NCI-H510A (cell line): ENCODE measurements around the gene FBXL4.

ENCODE experiments used
- DNase-seq: peaks from one replicate; lab custom pipeline; 2025; lab: John Stamatoyannopoulos, UW

FBXL4 gene

DNA sequence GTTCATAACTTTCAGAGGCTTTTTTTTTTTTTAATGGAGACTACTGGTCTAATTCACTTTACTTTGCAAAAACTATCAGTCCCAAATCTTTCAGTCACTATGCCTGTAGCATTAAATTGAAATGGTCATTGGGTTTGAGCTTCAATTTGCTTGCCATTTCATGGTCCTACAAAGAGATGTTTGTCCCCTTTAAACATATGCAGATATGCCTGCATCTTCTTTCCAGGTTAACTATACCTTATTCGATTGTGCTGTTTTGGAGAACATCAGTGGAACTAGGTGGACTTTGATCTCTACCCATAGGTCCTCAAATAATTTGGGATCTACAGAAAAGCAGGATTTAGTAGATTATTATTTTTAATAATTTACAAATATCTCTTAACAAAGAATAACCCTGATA is 108.8 kb downstream of the FBXL4 start:
- no peak for DNase-seq

DNA sequence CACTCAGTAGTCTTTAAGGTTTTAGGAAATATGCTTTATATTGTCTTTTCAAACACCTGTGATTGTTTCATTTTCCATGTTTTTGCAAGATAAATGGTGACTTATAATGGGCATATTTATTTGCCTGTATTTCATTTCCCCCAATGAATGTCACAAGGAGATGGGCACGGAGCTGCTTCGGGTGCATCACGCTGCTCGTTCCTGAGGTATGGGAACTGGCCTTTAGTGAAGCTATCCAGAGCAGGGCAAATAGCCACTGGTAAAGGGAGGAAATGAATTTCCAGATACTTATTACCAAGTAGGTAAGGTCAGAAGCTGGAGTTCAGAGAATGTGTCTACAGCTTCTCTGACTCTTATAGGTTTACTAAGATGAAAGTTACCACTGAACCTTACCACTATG is 109.7 kb downstream of the FBXL4 start:
- no peak for DNase-seq

DNA sequence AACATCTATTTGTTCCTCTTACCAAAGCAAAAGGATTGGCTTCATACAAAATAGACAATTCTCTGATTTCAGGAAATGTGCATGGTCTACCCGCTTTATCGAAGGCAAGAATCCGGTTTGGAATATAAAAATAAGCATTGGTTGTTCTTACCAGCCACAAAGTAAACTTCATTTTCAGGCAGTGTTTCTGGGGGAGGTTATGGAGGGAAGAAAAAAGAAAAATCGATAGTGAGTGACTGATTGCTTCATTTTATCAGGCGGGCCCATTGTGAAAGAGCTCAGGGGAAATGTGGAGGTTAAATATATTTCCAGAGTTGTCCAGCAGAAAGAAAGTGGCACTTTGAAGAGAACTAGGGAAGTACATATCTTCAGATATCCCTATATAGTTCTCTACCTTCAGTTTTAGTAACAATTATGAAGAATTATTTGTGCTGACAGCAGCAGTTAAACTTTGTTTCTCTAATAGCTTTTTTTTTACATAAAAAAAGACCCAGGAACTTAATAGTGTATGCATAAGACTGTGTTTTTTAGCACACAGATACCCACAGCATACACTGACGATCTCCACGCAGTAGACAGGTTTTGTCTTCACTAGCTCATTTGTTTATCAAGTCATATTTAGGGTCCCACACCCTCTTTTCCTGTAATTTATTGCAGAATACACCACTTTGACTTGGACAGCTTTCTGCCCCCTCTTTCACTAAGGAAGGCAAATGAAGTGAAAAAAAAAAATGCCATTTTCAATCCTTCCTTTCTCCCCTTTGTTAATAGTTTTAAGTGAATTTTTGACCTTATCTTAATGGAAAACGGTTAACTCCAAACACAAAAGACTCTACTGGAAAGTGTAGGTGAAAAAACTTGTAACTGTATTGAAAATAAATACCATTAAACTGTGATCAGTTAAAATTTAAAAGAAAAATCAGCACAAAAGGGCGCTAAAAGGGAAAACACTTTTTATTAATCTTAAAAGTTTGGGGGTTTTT is 110.5 kb downstream of the FBXL4 start:
- no peak for DNase-seq

DNA sequence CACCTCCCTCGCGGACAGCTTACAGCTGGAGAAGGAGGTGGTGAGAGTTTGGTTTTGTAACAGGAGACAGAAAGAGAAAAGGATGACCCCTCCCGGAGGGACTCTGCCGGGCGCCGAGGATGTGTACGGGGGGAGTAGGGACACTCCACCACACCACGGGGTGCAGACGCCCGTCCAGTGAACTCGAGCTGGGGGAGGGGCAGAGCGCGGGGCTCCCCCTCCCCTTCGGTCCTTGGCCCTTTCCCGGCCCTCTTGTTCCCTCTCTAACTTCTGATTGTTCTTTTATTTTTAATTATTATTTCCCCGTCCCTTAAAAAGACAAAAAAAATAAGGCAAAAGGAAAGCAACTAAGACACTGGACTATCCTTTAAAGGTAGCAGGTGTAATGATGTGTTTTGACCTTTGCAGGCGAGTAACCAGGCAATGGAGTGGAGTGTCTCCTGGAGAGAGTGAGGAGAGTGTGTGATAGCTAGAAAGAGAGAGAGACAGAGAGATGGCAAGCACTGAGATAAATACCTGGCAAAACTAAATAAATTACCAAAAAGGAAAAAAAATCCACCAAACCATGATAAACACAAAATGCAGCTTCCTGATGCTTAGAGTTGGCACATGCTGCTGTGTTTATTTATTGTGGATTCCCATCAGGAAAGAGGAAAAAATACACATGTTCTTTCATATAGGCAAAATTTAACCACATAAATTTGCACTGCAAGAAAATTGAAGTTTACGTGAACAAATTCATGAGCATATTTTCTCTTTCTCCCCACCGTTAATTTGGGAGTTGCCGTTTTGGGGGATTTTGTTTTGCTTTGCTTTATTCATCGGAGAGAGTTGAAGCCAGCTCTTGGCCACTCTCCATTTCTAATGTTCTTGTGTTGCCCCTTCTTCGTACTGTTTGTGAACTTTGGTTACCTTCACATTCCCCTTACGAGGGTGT is 111.5 kb downstream of the FBXL4 start:
- DNase-seq: no peak

DNA sequence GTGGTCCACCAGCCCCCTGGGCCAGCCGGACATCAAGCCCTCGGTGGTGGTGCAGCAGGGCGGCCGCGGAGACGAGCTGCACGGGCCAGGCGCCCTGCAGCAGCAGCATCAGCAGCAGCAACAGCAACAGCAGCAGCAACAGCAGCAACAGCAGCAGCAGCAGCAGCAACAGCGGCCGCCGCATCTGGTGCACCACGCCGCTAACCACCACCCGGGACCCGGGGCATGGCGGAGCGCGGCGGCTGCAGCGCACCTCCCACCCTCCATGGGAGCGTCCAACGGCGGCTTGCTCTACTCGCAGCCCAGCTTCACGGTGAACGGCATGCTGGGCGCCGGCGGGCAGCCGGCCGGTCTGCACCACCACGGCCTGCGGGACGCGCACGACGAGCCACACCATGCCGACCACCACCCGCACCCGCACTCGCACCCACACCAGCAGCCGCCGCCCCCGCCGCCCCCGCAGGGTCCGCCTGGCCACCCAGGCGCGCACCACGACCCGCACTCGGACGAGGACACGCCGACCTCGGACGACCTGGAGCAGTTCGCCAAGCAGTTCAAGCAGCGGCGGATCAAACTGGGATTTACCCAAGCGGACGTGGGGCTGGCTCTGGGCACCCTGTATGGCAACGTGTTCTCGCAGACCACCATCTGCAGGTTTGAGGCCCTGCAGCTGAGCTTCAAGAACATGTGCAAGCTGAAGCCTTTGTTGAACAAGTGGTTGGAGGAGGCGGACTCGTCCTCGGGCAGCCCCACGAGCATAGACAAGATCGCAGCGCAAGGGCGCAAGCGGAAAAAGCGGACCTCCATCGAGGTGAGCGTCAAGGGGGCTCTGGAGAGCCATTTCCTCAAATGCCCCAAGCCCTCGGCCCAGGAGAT is 112.4 kb downstream of the FBXL4 start:
- no peak for DNase-seq

DNA sequence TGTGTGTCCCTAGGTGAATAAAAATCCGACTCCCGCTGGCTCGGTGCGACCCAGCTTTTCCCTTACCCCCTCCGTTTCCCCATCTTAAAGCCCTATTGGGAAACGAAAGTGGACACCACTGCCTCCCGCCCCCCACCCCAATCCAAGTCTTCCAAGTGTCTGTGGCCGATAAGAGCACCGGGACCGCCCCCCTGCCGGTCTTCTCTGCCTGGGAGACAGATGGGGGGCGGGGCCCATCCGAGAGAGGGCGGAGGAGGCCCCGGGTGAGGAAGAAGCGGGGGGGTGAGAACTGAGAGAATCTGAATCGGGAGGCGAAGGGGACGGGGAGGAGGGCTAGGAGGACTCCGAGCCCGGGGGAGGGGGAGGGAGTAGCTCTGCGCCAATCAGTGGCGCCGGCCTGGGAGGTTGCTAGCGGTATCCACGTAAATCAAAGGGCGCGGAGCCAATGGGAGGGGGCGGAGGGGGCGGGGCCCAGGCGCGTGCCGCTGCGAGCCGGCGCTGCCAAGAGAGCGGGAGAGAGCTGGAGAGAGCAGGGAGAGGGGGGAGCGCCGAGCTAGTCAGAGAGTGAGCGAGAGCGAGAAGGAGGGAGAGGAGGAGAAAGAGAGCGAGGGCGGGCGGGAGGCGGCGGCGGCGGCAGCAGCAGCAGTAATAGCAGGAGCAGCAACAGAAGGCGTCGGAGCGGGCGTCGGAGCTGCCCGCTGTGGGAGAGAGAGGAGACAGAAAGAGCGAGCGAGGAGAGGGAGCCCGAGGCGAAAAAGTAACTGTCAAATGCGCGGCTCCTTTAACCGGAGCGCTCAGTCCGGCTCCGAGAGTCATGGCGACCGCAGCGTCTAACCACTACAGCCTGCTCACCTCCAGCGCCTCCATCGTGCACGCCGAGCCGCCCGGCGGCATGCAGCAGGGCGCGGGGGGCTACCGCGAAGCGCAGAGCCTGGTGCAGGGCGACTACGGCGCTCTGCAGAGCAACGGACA is 113.4 kb downstream of the FBXL4 start, which contains the start of gene POU3F2:
POU3F2 (plus strand) TSS at position 515 of the 972 bp plus-strand sequence; CDS start at position 815, 300 bp downstream.
- DNase-seq: peak; percentile 95

DNA sequence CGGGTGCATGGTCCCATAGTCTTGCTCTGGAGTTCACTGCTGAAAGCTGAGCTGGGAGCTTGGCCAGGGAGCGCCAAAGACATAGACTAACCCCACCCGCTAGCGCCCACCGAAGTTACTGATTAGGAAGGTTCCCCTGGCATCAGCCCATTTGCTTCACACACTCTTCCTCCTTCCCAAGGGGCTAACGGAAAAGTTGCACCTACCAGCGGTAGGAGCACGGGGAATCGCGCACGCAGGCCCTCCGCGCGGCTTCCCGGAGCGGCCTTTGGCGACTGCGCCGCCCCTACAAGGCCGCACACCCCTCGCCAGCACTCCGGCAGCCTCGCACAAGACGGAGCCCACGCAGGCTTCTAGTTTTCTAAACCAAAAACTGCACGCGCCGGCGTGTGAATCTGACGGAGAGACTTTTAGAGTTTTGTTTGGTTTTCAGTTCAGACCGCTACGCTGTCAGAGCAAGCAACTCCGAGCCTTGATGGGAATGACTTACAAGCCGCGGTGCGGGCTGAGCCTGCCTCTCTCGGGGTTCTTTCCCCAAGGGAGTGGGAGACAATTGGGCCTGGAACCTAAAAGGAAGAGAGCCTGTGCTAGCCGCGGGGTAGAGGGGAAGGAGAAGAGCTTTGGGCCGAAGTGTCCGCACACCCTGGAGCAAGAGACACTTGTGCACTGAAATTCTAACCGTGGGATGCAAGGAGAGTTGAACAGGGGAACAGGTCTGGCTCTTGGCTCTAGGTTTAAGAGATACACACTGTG is 114.3 kb downstream of the FBXL4 start:
- no peak for DNase-seq

DNA sequence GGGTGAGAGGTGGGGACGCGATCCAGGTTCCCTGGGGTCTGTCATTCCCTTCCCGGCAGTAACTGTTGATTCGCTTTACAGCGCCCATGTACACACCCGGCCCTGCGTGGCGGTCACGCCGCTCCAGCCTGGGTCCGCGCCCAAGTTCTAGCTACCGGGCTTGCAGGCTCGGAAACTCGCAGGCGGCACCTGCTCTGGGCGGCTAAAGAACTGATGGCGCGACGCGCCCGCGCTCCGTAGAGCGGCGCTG is 114.8 kb downstream of the FBXL4 start:
- no peak for DNase-seq

DNA sequence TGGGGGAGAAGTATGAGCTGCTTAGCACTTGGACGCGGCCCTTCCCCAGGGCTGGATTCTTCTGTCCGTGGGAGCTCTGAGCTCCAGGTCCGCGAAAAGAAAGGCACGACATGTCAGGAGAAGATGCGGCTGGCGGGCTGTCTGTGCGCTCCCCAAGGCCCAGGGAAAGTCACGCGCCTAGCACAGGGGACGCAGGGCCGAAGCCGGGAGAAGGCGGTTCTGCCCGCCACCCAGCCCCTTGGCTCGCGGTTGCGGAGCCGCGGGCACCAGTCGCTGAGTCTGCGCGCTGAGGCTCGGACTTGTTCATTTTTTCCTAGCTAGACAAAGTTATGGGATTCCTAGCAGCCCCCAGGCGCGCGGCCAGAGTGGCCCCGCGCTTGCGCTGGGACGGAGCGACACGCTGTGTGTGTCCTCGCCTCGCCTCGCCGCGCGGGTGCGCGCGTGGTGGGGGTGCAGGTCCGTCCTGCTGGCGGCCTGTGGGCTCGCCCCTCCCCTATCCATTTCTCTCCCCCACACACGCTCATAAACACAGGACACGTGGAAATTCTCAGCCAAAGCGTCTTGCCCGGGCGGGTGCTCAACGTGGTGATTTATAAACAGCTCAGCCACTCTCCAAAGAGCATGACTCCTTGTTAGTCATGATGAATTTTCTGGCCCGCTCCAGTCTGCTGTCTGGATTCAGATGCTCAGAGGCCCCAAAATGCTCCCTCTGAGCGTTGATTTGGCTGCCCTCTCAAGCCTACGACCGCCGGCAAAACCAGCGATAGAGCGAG is 115.3 kb downstream of the FBXL4 start:
- no peak for DNase-seq

DNA sequence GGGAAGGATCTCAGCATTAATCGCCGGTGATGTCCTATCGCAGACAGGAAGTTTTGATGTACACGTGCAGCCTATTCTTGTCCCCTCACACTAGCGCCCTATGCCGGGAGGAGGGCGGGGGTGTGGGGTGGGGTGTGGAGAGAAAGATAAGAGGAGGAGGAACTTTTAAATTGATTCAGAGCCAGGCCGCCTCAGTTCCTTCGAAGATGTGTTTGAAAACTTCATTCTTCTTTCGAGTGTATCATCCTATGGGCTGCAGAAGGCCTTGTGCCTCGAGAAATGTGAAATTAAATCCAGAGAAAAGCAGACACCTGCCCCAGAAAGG is 115.8 kb downstream of the FBXL4 start:
- no peak for DNase-seq

DNA sequence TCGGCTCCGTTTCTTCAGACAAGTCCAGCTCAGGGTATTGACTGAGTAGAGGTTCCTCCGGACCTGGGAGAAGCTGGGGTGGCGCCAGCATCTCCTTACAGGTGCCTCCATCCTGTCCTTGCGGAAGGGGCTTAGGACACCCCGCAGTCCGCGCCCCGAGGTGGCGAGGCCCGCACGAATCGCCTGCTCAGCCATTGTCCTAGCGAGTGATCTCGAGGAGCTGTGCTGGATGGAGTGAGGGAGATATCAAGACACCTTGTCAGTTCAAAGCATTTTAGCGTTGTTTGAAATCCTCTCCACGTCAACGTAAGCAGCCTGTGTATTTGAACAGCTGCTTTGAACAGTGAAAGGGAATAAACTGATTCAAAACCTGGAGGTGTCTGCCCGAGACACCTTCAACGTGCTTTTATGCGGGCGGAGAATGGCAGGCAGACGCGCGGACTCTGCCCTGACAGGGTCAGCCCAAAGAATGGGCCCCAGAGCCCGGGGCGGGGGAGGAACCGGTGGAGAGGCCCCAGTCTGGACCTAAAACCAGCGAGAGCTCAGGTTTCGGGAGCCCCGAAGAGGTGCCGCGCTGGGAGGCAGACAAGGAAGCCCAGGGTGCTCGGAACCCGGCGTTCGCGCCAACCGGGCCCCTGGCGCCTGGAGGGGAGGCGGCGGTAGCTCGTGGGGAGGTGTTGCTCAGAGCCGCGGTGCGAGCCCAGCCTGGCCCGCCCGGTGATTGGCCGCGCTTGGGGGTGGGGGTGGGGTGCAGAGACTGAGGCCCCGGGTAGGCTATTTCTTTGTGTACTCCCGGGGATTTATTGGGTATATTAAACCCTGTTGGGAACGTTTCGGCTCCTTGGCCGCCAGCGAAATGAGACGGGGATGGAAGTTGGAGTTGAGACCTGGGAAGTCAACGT is 116.4 kb downstream of the FBXL4 start:
- DNase-seq: no peak

DNA sequence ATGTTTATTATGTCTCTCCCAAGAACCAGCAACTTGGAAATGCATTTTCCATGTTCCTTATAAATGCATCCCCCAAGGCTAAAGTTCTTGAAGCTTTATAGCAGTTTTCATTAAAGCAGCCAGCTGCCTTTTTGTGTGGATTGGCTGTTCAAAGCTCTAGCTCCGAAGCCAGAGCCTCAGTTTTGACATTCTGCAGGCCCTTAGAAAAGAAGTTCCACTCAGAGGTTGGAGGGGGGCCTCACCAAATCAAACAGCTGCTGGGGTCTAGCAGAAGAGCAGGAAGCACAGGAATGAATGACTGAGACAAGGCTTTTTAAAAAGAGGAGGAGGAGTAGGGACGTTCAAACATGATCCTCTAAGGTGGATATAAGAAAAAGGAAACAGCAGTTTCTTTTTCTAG is 117.6 kb downstream of the FBXL4 start:
- DNase-seq: no peak

DNA sequence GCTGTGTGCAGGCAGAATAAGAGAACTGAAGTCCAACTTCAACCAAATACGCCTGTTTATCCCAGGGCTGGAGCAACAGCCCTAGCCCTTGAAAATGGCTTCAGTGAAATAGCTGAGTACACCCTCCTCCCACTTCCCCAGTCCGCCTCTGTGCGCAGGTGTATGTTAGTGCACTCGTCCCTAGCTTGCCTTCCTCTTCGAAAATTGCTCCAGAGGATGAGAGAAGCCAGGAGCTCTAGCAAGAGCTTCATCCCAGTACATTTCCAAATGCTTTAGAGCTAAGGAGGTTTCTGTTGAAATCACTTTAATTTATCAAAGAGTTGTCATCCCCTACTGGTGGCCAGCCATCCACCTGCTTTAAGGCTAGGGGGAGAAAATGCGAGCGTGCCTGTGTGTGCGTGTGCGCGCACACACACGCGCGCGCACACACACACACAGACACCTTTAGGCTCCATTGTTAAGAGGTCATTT is 118.8 kb downstream of the FBXL4 start:
- DNase-seq: peak; percentile 46

DNA sequence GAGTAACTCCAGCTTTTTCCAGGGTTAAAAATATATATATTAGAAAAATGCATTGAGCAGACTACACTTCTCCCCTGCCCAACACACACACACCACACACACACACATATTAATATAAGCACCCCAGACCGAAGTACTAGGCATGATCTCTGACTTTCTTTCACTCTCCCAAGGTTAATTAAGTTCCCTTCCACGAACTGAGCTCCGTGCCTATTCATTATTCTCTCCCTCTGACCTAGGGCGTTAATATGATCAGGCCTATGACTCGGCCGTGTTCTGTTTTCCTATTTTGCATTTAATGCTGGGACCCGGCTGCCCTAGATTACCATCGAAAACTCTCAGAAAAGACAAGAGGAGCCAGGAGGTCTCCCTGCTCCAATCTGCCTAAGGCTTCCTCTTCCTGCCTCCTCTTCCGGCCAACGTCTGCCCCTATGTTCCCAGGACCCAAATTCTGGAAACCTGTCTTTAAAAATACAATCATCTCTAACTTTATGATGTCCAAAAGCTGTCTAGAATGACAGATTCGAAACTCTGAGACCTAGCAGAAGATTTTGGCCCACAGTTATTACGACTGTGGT is 119.4 kb downstream of the FBXL4 start:
- no peak for DNase-seq

DNA sequence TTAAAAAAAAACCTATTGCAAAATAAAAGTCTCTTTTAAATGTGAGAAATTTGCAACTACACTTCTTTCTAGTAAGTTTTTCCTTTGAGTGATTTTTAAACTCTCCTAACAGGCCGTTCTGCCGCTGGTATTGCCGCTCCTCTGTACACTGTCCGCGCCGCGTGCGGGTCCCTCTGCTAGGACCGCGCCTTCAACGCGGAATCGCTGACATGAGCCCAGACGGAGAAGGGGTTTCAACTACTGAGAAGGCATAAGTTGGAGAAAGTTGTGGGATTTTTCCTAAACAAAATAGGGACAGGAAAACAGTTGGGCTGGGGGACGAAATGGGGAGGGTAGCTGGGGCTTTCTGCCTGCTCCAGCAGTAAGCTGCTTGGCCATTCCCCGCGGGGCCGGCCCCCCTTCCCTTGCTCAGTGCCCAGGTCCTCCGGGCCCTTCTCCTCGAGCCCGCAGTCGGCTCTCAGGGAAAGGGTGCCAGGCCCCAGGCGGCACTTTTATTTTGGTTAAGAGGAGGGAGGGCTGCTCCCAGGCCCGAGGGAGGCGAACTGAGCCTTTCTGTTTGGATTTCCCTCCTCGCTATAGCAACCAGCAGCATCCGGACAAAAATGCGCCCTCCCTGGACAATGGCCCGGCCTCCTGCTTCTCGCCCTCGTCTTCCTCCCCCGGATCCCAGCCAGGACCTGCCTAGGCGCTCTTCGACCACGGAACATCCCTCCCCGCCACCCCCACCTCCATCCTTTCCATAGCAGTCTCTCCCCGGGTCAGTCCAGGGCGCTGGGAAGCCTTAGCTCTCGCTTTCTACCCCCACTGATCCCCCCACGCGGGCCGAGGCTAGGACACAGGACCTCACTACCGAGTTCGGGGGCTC is 120.2 kb downstream of the FBXL4 start:
- no peak for DNase-seq

DNA sequence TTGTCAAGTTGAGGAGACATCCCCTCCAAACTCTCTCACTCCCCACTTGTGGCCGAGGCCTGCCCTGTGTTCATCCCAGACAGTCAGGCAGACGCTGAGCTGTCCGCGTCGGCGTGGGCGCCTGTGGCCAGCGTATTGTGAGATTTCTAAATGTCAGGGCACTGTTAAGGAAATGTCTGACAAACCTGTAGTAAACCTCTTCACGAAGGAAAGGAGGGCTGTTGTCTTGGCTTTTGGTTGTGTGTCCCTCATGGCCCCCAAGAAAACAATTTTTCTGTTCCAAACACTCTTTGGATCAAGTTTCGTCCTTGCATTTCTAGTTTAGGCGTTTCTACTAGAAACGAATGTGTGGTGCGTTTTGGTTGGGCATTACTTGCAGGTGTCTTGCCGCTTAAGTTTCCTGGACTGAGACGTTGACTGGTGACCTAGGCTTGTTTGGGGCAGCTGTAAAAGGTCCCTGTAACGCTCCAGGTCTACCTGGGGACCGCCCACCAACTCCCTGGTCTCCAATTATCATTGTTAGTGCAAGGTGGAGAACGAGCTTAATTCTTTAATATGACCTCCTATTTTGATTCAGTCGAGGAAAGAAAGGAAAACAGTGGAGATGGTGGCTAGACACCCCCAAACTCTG is 122.0 kb downstream of the FBXL4 start:
- no peak for DNase-seq
